Heart left ventricle (tissue), 16 donors: ENCODE results near the gene B4GALNT3. TPM values are rescaled to one million over a fixed set of nuclear protein-coding genes. Genes with fewer than 3 reads are reported as not detected.
A peak's percentile ranks its signal among the peaks of the same experiment; 100 is the strongest.

Experiments used
- ATAC-seq, 4 donors: fragments of 200-7000 bp; cut with Tn5 transposase; one replicate each; pipeline ENCODE4 v1.9.1; 2020 to 2022; ENCODE audit warnings: moderate library complexity in 4 of 4, mild to moderate bottlenecking in 3 of 4, moderate number of reproducible peaks in 1 of 4
- DNase-seq, 5 donors: peaks; one replicate each; pipeline ENCODE4 v3.0.0-alpha.2; 2020
- H3K27ac ChIP-seq, 12 donors: fragments of 200-600 bp; sonication (generic) in 4 of 12; one replicate each; pipeline versions ENCODE4 v1.5.0 to v1.8.0; 2016 to 2022; ENCODE audit warnings: mild to moderate bottlenecking in 2 of 12
- H3K27me3 ChIP-seq, 9 donors: fragments of 200-600 bp; sonication (generic) in 2 of 9; one replicate each; pipeline versions ENCODE4 v1.5.1 to v1.8.0; 2016 to 2022; ENCODE audit warnings: mild to moderate bottlenecking in 3 of 9
- H3K36me3 ChIP-seq, 9 donors: fragments of 200-600 bp; sonication (generic) in 2 of 9; one replicate each; pipeline versions ENCODE4 v1.5.0 to v1.8.0; 2018 to 2022; ENCODE audit warnings: mild to moderate bottlenecking in 2 of 9
- H3K4me1 ChIP-seq, 12 donors: fragments of 200-600 bp; sonication (generic) in 4 of 12; one replicate each; pipeline versions ENCODE4 v1.5.0 to v1.8.0; 2016 to 2022; ENCODE audit warnings: mild to moderate bottlenecking in 3 of 12
- H3K4me3 ChIP-seq, 12 donors: fragments of 200-600 bp; sonication (generic) in 4 of 12; one replicate each; pipeline versions ENCODE4 v1.5.0 to v1.8.0; 2017 to 2022; ENCODE audit warnings: mild to moderate bottlenecking in 9 of 12, moderate library complexity in 4 of 12
- H3K9me3 ChIP-seq, 12 donors: fragments of 200-600 bp; sonication (generic) in 4 of 12; one replicate each; pipeline versions ENCODE4 v1.5.0 to v1.8.0; 2016 to 2022; ENCODE audit warnings: mild to moderate bottlenecking in 1 of 12
- POLR2A ChIP-seq, 2 donors: fragments of 450-650 bp; IDR thresholded peaks; one replicate each; pipeline ENCODE4 v1.6.1; 2017; ENCODE audit warnings: antibody characterized with exemption in 2 of 2, mild to moderate bottlenecking in 2 of 2, moderate library complexity in 2 of 2
- WGBS, 4 donors: extraction: QIAGEN DNeasy Blood & Tissue Kit in 2 of 4; methylation state at CpG; one replicate each; pipeline versions ENCODE4 v1.1.5 to v1.1.7; 2013 to 2018; 5-methylcytosine and 5-hydroxymethylcytosine counted together
- intact Hi-C, 10 donors: fragments of 100-400 bp; cut with DNase I; formaldehyde crosslinking; loops; one replicate each; pipeline versions ENCODE4 v1.11.1 to v1.14.2; 2022
- polyA plus RNA-seq, 2 donors: library from polyadenylated mRNA; stranded (reverse); fragments of 200-250 nt; gene quantifications; one replicate each; pipeline ENCODE4 v1.2.3, GENCODE V29; 2013
- total RNA-seq, 9 donors: library from RNA; depleted of rRNA in 2 of 9; stranded (reverse); fragments of >200 nt in 2 of 9; fragmentation: NEBNext Ultra II Directional in 3 of 9; extraction: Animal tissue kit (Norgen Biotek cat#: 25700) in 3 of 9; gene quantifications; one replicate each; pipeline versions ENCODE4 v1.1.0 to v1.2.4, GENCODE V29; 2016 to 2023
- TF ChIP-seq, protein P1 (sequence below), 12 donors: fragments of 200-600 bp; sonication (generic) in 4 of 12; IDR thresholded peaks; one replicate each; pipeline versions ENCODE4 v1.5.0 to v1.8.0; 2018 to 2022; ENCODE audit warnings: antibody characterized with exemption in 12 of 12, mild to moderate bottlenecking in 5 of 12
- donor health status: ischemic (EF 13 %, LVEDD 7.1; RV severe dilation, severe dysfunction).
- donor health status: healthy with polysubstance abuse.
- donor health status: DM: no; HTN: yes; CAD: no.
- donor health status: DM: no; HTN: no; CAD: no.
- donor health status: ischemic (EF 25% LVEDD 6.9; RV normal size, moderate dysfunction).
- donor health status: ischemic (EF 25% LVEDD 5.7; RV mildly dilated, moderate dysfunction).
- donor health status: healthy.
- donor health status: DM: yes; HTN: yes; CAD: no.
- donor health status: ischemic (EF 35%, LVEDD 5.7; RV mildly dilated, moderate dysfunction).
- donor health status: nonischemic (EF 11% LVEDD 7.7; RV severe dilation, severe dysfunction).
- donor health status: DM: yes; HTN: yes; CAD: no.
- donor health status: PGD.
- donor health status: ischemic (EF 29% LVEDD 5.4; RV normal size, mild dysfunction).
- donor health status: nonischemic (EF 23%, LVEDD 6.1; RV moderate dilation, normal function).

Gene B4GALNT3
- total and polyA plus RNA-seq, 11 donors = 19.3 to 59.4 (median 34.1) TPM

DNA sequence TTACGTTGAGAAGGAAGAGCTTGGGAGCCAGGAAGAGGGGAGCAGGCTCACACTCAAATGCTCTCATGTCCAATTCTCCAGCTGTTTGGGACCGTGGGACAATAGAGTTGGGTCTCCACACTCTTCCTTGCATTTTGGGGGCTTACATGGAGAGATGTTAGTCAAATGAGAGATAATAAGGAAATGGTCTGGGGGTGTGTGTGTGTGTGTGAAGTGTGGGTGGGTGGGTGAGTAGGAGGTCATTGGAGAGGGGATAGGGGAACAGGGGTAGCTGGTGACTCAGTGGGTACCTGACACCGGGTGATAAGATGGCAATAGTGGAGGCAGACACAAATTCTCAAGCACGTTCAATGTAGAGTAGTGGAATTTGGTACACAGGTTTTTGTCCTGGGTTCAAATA, 68.0 kb downstream of the B4GALNT3 start:
- ATAC-seq (peak in 1 of 4 donors; percentile 26), DNase-seq (no peak)
- intact Hi-C loops = loop anchor here in 1 of 10 donors (1.0 kb wide), 1 partner anchor 39 kb away; no protein-coding TSS in a partner anchor
- Histone ChIP-seq H3K9me3 (peaks cover 0 to 10% (median 3%) of the 10 kb centered on the region in 12 donors), H3K27ac (no peak overlapping the region), H3K36me3 (no peaks in the 10 kb centered on the region), H3K27me3 (no peaks in the 10 kb centered on the region), H3K4me3 (no peak overlapping the region), H3K4me1 (peaks cover 0 to 21% (median 0%) of the 10 kb centered on the region in 12 donors)
- 67 to 73% (median 69%) methylated on average over 4 of the region's 4 CpGs for WGBS, 4 donors
- no peak for TF ChIP-seq POLR2A (IDR thresholded peaks at IDR 0.05)

DNA sequence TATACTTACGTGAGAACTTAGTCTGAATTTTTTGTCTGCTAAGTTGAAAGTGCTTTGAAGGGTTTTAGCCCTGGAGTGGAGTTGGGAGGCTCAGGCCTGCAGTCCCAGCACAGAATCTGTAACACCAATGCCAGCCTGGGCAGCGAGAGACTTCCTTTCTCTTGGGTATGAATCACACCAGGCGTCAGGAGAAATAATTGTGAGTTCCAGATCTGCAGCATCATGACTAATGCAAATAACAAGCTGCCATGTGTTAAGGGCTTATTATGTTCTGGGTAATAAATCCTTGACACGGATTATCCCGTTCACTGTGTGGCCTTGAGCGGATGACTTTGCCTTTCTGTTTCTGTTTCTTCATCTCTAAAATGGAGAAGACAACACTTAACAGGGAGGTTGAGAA, 70.6 kb downstream of the B4GALNT3 start:
- WGBS, 4 donors = 84 to 91% (median 88%) methylated on average over 6 of the region's 6 CpGs
- H3K27me3 ChIP-seq = no peaks in the 10 kb centered on the region
- ATAC-seq = no peak
- H3K4me1 ChIP-seq = peaks cover 0 to 8% (median 0%) of the 10 kb centered on the region in 12 donors
- H3K4me3 ChIP-seq = no peak overlapping the region
- peaks cover 0 to 10% (median 3%) of the 10 kb centered on the region in 12 donors for H3K9me3 ChIP-seq
- no peak overlapping the region for H3K27ac ChIP-seq
- intact Hi-C loops = no loop called here
- TF ChIP-seq POLR2A (IDR thresholded peaks at IDR 0.05) = no peak
- TF ChIP-seq, protein P1, sequence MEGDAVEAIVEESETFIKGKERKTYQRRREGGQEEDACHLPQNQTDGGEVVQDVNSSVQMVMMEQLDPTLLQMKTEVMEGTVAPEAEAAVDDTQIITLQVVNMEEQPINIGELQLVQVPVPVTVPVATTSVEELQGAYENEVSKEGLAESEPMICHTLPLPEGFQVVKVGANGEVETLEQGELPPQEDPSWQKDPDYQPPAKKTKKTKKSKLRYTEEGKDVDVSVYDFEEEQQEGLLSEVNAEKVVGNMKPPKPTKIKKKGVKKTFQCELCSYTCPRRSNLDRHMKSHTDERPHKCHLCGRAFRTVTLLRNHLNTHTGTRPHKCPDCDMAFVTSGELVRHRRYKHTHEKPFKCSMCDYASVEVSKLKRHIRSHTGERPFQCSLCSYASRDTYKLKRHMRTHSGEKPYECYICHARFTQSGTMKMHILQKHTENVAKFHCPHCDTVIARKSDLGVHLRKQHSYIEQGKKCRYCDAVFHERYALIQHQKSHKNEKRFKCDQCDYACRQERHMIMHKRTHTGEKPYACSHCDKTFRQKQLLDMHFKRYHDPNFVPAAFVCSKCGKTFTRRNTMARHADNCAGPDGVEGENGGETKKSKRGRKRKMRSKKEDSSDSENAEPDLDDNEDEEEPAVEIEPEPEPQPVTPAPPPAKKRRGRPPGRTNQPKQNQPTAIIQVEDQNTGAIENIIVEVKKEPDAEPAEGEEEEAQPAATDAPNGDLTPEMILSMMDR (IDR thresholded peaks at IDR 0.05) = no peak
- DNase-seq = no peak
- no peaks in the 10 kb centered on the region for H3K36me3 ChIP-seq

DNA sequence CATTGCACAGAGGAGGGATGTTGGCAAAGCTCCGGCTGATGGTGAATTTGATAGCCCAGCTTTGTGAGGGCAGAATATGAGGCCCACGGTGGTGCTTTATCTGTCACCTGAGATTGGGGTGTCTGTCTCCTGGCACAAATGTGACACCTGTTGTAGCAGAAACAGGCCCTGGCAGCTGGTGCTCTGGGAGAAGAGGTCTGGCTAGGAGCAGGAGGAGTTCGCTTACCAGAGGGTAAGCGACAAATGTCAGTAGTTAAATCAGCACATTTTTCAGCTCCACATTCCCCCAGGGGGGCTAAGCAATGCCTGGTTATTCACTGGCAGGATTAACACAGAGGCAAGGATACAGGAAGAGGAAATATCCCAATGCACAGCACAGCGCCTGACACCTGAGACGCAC, 71.1 kb downstream of the B4GALNT3 start:
- DNase-seq (no peak), ATAC-seq (no peak)
- H3K27me3 ChIP-seq = no peaks in the 10 kb centered on the region
- H3K9me3 ChIP-seq = peaks cover 0 to 10% (median 3%) of the 10 kb centered on the region in 12 donors
- no peaks in the 10 kb centered on the region for H3K36me3 ChIP-seq
- 73 to 81% (median 79%) methylated on average over 6 of the region's 6 CpGs for WGBS, 4 donors
- no peak overlapping the region for H3K27ac ChIP-seq
- TF ChIP-seq POLR2A (IDR thresholded peaks at IDR 0.05) = no peak
- TF ChIP-seq, protein P1 (IDR thresholded peaks at IDR 0.05) = no peak
- H3K4me3 ChIP-seq = no peak overlapping the region
- intact Hi-C loops = no loop called here
- peaks cover 0 to 8% (median 0%) of the 10 kb centered on the region in 12 donors for H3K4me1 ChIP-seq

DNA sequence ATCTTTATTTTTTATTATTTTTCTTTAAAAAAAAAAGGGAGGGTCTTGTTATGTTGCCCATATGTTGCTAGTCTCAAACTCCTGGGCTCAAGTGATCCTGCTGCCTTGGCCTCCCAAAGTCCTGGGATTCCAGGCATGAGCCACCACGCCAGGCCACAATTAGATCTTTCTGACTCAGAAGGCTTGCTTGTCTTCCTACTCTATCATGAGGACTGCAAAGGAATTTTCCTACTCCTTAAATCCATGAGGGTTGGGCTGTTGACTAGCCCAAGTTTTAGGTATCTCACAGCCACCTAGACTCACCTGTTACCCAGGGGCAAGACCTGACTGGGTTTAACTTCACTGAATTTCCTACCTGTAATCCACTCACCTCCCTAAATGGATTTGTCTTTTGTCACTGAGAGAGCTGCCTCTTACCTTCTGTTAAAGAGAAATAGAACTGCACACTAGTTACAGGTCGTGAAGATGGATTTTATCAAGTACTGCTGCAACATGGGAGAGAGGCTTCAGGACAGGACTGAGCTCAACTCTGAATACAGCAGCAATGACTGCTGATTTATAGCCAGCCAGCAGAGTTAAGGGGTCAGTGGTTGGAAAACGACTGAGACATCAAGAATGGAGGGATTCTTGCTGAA, 72.3 kb downstream of the B4GALNT3 start:
- Histone ChIP-seq H3K36me3 (peaks cover 0 to 7% (median 0%) of the 10 kb centered on the region in 9 donors), H3K27ac (peak overlapping the region in 1 of 12 donors; percentile 8), H3K4me3 (no peak overlapping the region), H3K27me3 (no peaks in the 10 kb centered on the region), H3K4me1 (peaks cover 0 to 6% (median 0%) of the 10 kb centered on the region in 12 donors), H3K9me3 (peaks cover 0 to 10% (median 3%) of the 10 kb centered on the region in 12 donors)
- TF ChIP-seq POLR2A (IDR thresholded peaks at IDR 0.05) = no peak
- TF ChIP-seq, protein P1 (IDR thresholded peaks at IDR 0.05) = no peak
- intact Hi-C loops = no loop called here
- WGBS, 4 donors = 71 to 77% (median 76%) methylated on average over 3 of the region's 3 CpGs
- DNase-seq (no peak), ATAC-seq (peak in 1 of 4 donors; percentile 48)
